Activated CD8-positive, alpha-beta memory T cell treated with anti-CD3 and anti-CD28 coated beads, Interleukin-2, amount 50 U/mL, for 1 hour (primary cell): ENCODE results near the gene LYRM4.

Experiments used
- DNase-seq: peaks from one replicate; pipeline ENCODE4 v3.0.0-alpha.2; 2020; ENCODE audit errors: extremely low read depth

Gene LYRM4

DNA sequence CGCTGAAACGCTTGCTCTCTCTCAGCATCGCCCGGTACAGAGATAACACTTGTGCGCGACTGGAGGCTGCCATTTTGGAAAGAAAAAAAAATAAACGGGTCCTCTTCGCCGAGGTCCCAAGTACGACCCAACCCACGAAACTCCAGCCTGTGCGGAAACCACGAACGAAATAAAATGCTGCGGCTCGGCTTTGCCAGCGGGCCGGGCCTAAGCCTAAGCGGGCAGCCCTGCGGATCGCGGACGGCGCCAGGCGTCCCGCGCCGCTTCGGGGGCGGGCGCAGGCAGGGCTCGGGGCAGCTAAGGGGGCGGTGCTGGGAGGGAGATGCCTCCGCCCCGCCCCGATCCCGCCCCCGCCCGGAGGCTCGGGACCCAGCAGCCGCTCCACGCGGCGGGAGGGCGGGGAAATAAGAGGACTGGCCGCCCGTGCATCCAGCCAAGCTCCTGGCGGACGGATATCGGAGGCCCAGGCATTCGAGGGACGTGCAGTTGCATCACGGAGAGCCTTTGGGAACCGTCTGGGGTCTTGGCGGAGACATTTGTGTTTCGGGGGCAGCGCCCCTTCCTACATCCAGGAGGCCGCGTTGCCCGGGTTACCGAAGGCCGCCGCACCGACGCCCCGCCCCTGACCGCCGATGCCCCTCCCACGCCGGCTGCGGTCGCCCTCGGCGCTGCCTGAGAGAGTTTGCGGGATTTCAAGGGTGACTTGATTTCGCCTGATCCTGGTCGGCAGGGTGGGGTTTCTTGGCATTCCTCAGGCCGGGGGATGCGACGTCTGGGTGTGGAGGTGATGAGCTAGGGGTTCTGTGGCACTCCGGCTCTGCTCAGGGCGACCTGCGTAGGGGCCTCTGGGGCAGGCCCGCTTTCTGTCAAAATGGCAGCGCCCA lies at the start of gene LYRM4, which contains the start of gene FARS2:
Gene LYRM4, minus strand, starts transcription at position 290 of the 884 bp plus-strand sequence. Its CDS starts 217 bp downstream, at position 73.
Gene FARS2, plus strand, starts transcription at position 853 of the 884 bp plus-strand sequence.
- DNase-seq = peak; percentile 71

DNA sequence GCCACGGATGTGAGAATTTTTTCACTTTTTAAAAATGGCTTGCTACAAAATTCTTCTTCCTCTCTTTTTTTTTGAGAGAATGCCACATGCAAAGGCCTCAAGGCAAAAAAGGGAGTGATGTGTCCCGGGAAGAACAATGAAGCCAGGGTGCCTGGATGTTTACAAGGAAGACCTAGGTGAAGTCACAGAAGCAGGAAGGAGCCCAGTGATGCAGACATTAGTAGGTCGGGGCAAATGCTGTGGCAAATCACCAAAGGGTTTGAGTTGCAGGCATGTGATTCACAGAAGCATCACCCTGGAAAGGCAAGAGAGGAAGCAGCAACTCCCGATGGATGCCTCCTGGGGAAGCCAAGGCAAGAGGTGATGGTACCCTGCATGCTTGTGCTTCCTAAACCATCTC lies 47.3 kb upstream of the LYRM4 start:
- no peak for DNase-seq

DNA sequence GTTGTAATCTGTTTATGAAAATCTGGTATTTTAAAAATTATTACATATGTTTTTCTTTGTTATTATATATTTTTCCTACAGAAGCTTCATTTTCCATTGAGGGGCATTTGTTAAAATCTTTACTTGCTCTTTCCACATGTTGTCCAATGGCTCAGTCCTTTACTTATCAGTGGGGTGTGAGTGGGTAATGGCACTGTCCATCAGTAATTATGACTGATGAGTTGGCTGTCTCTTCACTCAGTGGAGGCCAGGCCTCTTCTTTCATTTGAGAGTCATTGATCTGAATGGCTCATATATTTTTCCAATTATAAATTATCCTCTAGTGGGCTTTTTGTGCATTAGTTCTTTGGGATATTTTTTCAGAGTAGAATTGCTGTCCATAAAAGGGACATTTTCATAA lies 46.3 kb upstream of the LYRM4 start:
- DNase-seq = no peak

DNA sequence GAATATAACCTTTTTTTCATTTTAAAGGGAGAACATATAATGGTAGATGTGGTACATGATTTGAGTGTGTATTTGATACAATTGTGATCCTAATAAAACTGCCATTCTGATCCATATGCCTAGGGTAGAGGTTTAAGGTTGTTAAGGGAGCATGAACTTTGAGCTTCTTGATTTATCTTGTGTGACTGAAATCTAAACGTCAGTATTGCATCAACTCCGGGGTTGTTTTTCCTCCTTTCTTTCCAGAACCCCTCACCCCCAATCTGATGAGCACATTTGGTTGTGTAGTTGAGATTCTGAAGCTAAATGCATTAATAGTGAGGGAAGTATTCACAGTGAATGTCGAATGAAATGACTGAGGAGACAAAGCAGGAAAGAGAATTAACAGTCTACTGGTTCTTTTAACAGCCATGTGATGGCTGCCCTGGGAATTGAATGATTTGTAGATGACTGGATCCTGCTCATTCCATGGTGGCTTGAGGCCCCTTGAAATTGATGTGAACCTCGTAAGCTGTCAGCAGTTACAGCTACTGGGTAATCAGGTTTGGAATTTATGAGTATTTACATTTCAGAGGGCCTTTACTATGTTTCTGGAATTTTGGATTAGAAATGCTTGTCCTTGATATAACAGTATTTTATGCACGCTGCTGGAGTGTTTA lies 45.3 kb upstream of the LYRM4 start:
- no peak for DNase-seq

DNA sequence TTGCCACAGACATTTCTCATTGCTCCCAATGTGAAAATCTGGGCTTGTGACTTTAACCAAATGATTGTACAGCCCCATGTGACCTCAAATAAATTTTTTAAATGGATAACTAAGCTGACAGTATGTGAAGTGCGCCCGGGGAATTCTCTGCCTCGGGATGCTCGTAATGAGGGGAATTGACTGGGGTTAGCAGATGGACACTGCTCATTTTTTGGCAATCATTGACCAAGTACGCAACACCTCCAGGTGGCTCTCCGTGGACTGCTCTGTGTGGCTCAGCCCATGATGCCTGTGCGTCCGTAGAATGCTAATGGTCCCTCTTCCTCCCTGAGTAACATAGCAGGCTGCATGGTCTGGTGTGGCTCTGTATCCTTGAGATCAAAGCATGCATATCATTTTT lies 42.9 kb upstream of the LYRM4 start:
- no peak for DNase-seq

DNA sequence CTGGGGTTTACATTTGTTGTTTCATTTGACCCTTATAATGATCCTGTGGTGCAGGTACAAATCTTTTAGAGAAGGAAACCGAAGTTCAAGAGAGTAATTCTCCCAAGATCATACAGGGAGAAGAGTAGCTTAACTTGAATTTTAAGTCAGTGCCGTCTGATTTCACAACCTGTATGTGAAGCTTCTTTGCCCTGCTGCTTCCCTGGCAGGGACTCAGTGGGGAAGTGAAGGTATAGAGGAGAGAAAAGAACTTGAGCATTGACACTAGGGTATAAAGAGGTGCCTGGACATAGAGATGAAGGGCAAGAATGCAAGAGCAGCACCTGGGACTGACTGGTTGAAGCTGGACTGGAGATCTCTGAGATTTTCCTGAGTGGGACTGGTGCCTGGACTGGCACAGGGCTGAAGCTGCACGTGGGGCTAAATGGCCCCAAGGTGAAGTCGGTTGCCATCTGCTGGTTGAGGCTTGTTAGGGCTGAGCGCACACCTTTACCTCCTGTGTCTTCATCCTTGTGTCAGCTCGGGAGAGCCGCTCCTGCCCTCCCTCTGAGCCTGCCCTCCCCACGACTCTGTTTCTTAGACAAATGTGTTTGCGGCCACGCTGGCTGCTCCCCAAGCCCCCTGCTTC lies 42.4 kb upstream of the LYRM4 start:
- DNase-seq = peak; percentile 18

DNA sequence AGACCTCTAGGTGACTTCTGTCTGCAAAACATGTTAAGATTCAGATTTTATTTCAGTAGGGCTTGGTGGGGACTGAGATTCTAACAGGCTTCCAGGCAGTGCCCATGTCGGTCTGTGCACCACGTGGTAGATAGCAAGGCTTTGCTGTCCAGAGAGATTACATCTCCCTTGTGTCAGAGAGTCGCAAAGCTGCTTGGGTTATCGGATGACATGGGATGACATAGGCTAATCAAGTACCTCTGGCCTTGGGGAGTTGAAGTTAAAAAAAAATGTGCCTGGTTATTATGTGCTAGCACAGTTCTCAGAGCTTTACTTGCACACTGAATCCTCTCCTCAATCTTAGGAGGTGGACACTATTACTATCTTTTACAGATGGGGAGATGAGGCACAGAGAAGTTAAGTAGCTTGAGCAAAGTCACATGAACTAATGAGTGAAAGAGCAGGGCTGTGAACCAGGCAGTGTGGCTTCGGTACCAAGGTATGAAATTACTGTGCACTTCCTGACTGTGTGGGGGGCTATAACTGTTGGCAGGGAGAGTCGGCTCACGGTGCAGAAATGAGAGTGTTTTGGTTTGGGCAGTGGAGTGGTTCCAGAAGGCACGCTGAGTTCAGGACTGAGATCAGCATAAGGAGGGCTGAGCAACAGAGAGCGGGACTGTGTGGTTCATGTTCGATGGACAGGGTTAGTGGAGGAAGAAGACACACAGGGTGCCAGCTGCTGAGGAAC lies 41.6 kb upstream of the LYRM4 start:
- no peak for DNase-seq

DNA sequence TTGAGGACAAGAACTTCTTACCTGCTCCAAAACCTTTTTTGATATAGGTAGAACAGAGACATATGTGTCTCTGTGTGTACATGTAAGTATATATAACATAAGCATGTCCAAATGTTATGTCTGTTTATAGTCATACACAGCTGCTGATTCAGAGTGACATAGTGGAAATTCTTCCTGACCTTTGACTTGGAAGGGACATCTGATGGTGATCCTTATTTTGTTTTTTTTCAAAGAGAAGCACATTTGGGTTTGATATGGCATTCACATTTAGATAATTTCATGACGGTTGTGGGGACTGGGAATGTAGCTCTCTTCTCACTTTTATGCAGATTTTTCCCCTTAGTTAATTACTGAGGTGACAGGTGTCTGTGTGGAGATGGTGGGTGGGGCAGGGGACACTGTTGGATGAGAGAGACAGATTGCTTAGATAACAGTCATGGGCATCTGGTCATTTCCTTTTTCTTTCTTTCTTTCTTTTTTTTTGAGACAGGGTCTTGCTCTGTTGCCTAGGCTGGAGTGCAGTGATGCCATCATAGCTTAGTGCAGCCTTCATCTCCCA lies 39.5 kb upstream of the LYRM4 start:
- DNase-seq = no peak

DNA sequence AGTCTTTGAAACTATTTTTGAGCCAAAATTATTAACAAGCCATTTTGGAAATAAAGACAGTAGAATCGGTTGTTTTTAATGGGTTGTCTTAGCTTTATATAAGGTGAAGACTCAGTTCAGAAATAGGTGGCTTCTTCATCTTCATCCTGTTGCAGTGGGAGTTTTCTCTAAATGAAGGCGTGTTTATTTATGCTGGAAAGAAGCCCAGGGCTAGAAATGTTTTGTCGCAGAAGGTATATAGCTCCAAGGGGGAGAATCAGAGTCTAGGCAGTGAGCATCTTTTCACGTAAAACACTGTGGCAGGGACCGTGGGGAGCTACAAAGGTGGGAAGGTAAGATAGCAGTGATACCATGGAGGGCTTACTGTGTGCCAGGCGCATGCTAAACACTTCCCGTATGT lies 34.9 kb upstream of the LYRM4 start:
- no peak for DNase-seq

DNA sequence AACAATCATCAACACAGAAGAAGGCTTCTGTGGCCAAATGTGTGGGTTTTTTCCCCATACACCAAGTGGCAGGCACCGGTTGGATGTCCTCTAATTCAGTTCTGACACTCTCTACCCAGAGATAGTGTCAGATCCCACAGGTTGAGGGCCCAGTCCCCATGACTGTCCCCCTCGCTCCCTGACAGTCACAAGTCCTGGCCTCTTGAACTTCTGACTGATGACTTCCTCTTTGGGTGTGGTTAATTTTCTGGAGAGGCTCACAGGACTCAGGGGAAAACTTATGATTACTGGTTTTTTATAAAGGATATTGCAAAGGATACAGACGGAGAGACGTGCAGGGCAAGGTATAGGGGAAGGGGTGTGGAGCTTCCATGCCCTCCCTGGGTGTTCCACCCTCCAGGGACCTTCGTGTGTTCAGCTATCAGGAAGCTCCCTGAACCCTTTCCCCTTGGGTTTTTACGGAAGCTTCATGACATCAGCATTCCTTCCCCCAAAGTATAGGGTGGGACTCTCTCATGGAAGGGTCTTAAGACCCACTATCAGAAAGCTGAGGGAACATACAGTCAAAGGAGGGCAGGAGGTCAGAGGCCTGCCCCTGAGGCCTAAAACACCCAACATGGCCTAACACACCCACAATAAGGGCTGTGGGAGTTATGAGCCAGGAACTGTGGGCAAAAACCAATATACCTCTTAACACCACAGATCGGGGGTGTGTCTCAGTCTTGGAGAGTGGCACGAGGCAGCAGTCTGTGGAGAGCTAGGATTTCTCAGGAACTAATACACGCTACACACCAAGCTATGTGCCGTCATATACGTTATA lies 33.9 kb upstream of the LYRM4 start:
- DNase-seq = no peak

DNA sequence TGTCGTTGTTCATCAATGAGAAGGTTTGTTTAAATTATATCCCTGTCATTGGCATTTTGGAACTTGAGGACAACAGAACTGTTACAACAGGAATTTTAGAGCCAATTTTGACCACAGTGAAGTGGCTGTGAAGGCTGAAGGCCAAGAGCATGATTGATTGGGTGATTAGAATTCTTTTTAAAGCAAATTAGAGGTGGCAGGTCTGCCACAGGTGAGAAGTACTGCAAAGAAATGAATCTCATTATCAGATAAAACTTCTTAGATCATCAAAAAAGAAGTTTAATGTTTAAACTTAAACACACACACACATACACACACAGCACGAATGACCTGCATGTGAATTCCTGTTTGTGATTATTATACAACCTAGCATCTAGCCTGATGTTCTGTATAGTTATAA lies 32.9 kb upstream of the LYRM4 start:
- no peak for DNase-seq

DNA sequence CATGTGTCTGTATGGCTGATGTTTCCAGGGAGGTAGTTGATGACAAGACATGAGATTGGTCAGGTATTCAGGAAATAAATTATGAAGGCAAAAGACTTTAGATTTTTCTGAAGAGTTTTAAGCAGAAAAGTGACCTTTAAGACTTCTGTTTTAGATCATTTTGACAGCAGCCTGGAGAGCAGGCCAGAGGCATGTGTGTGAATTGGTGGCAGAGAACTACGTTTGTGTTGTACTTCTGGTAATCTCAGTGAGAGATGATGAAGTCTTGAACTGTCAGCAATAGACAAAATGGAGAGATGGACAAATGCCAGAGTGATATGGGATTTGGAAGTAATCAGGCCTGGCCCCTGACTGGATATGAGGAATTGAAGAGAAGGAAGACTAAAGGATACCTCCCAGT lies 31.4 kb upstream of the LYRM4 start:
- DNase-seq = no peak

DNA sequence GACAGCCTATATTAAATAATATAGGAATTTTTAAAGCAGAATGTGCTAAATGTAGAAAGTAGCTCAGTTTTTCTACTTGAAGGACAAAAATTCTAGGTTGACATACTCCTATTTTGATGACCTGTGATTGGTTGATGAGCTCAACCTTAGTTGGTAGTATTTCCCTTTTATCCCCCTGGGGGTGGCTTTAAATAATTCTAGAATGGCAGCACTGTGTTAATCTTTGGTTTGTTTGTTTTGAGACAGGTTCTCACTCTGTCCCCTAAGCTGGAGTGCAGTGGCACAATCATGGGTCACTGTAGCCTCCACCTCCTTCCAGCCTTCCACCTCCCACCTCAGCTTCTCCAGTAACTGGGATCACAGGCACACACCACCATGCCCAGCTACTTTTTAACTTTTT lies 29.8 kb upstream of the LYRM4 start:
- no peak for DNase-seq

DNA sequence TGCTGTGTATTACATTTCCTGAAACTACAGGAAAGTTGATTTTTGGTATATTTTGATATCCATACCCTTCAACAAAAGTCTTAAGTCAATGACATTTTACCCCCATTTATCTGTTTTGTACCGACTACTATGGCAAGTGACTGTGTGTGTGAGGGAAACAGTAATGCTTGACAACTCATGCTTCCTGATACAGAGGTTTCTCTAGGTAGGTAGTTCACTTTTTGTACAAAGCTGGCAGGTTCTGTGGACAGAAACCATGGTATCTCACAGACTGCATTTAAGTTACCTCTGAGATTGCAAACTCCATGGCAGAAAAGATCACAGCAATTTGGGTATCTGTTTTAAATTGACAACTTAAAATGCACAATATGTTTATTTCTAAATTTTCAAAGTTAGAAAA lies 29.3 kb upstream of the LYRM4 start:
- no peak for DNase-seq

DNA sequence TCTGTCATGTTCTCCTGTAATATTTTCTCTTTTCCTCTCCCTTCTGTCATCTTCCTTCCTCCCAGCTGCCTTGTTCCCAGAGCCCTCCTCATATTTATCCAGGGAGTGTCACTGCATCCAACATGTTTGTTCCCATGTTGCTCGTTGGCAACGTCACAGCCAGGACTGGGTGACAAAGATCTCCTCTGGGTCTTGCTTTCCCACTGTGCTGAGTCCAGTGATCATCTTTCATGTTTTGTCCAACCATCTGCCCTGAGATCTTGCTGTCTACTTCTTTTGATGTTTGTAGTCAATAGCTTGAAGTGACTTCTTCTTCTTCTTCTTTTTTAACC lies 27.2 kb upstream of the LYRM4 start:
- DNase-seq = no peak

DNA sequence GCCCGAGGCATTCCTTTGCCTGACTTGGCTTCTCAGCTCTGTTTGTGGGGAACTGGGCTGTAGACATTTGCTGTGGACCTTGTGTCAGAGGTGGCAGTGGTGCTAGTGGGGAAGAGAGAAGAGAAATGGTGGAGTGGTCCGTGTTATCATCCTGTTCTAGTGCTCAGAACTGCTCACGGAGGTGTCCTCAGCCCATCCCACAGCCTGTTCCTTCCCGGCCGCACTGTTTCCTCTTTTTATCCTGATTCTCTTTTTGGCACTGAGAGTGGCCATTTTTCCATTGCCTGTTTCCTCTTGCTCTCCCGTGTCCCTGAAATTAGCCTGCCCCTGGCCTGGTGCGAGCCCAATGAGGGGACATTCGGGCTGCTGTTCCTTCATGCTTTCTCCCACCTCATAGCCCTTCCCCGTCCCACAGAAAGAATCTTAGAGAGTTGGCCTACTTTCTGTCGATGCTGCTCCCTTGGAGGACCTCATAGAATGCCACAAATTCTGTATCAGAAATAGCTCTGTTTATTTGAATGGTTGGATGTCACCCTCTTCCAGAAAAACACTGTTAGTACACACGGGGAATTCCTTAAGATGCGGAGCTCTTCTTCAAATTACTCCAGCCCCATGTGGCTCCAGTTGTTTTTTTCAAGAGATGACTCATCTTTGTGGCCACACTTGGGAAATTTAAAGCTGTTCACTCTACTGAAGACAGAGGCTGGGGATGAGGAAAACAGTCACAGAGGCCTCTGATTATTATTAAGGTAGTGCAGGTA lies 26.6 kb upstream of the LYRM4 start:
- no peak for DNase-seq

DNA sequence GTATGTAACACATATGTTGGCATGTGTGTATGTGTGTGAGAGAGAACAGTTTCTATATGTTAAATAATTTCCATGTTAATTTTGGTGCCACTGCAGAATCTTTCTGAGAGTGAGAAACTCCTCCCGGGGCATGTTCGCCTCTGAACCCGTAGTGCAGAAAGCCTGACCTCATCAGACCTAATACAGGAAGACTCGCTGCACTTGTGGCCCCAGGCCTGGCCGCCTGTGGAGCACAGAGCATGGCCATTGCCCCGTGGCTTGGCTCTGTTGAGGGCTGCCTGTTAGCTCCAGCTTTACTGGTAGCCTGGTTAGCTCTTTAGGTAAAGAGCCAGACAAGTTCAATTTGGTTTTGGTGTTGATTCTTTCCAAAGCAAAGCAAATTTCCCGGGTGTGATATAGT lies 26.0 kb upstream of the LYRM4 start:
- no peak for DNase-seq

DNA sequence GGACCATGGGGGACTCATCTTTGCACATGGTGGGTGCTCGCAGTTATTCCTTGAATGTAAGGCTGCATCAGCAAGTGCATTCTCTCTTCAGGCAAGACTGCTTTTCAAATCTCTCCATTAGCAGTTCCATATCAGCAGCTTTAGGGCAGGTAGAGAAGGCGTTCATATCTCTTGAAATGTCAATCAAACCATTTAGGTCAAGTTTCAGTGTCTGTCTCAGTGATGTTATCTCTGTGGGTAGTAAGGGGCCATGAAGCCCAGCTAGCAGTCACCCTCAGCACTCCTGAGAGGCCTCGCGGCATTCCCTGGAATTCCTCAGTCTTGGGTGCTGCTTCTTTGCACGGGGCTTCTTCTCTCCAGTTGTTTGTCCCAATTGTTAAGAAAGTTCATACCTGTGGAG lies 24.8 kb upstream of the LYRM4 start:
- no peak for DNase-seq

DNA sequence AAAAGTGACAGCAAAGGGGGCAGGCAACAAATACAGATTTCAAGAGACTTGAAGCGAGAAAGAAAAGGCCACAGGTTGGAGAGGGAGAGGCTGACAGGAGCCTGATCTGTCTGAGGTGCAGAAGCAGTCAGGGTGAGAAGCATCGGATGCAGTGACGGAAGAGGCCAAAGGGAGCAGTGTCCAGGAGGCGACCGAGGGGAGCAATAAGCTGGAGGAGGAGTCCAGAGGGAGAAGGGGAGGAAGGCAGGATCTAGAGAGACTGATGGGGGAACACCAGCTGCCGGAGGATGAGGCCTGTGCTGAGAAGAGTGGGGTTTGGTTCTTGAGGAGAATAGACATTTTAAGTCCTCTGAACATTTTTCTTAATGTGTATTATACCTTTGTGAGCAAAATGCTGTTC lies 24.3 kb upstream of the LYRM4 start:
- no peak for DNase-seq

DNA sequence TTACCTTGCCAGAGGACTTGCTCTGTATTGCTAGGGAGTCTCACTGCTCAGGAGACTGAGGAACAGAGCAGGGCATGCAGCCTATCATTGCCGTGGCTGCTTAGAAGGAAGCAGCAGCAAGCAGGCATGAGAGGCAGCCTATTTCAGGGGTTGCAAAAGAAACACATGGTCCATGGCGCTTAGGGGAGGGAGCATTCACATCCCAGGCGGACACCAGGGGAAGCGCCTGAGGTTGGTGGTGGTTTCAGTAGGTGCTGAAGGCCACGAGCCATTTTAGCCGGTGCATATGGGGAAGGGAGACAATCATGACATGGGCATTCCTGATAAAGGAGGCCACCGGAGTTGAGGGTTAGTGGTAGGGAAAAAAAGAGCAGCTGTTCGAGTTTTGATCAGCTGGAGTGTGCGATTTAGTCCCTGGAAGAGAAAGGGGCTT lies 21.5 kb upstream of the LYRM4 start:
- DNase-seq = no peak
